GM08714 (cell line): ENCODE data around the gene SLC36A4.
"Not testable (repeated sequence)": the region's sequence is repeated elsewhere in the genome, so short reads cannot be mapped to it uniquely, and the experiment has no call there.

ENCODE experiments used
- H3K4me3 ChIP-seq: fragments of 200-500 bp; sonication (Bioruptor generic); 2 replicates; pipeline ENCODE4 v1.5.1; 2014; ENCODE audit warnings: mild to moderate bottlenecking, low read length, inconsistent platforms
- ZNF274 ChIP-seq: IDR thresholded peaks from 2 replicates; pipeline ENCODE4 v1.6.1; 2012; ENCODE audit warnings: mild to moderate bottlenecking, low read depth, low read length

Gene SLC36A4

DNA sequence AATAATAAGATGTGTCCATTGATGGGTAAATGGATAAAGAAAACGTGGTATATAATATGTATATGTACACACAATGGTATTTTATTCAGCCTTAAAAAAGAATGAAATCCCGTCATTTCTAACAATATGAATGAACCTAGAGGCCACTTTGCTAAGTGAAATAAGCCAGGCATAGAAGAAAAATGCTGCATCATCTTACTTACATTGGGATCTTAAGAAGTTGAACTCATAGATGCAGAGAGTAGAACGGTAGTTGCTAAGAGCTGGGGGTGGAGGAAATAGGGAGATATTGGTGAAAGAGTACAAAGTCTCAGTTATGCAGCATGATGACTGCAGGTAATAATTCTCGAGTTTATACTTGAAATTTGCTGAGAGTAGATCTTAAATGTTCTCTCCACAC lies 14.3 kb upstream of the SLC36A4 start:
- no peak for TF ChIP-seq ZNF274
- no peak overlapping the region for H3K4me3 ChIP-seq

DNA sequence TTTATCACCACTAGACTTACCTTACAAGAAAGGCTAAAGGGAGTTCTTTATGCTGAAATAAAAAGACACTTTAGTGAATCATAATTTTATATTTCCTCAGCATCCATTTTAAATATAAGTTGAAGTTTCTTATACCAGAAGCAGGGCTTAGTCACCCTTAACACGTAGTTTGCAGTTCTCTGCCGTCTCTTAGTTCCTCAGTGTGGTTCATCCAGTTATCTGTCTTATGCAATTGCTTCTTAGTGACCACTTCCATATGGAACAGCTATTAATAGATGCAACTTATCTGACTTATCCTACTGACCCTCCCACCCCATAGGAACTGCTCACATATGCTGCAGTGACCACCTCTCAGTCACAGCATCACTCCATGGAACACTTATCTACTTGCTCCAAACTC lies 11.7 kb upstream of the SLC36A4 start:
- no peak overlapping the region for H3K4me3 ChIP-seq
- TF ChIP-seq ZNF274, result no peak

DNA sequence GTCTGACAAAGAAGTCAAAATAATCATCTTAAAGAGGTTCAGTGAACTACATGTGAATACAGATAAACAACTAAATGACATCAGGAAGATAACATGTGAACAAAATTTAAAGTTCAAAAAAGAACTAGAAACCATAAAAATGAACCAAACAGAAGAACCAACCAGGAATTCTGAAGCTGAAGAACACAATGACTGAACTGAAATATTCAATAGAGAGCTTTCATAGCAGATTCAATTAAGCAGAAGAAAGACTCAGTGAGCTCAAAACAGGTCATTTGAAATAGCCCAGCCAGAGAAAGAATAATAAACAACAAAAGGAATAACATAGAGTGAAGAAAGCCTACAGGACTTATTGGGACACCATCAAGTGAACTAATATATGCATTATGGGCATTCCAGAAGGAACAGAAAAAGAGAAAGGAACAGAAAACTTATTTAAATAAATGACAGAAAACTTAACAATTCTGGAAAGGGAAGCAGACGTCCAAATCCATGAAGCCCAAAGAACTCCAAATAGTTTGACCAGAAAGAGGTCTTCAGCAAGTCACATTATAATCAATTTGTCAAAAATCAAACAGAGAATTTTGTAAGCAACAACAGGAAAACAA lies 11.0 kb upstream of the SLC36A4 start:
- no peak for TF ChIP-seq ZNF274

DNA sequence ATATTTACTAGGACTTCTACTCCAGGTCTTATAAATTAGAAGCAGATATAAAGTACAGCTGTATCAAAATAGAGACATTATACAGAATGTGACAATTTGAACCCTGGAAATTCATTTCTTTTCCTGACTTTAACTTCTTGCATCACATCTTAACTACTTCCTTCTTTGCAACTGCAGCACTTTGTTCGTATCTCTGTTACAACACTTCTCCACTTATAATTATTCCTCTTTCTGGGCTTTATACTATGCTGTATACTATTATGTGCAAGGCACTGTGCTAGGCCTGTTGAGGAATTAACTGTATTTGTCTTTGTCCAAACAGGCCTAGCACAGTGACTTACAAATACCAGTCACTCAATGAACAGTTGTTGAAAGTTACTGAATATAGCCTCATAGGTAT lies 1.8 kb upstream of the SLC36A4 start:
- H3K4me3 ChIP-seq, result no peak overlapping the region
- no peak for TF ChIP-seq ZNF274

More for the DNA sequence above, 11.0 kb upstream of the SLC36A4 start:
- no peak overlapping the region for H3K4me3 ChIP-seq

DNA sequence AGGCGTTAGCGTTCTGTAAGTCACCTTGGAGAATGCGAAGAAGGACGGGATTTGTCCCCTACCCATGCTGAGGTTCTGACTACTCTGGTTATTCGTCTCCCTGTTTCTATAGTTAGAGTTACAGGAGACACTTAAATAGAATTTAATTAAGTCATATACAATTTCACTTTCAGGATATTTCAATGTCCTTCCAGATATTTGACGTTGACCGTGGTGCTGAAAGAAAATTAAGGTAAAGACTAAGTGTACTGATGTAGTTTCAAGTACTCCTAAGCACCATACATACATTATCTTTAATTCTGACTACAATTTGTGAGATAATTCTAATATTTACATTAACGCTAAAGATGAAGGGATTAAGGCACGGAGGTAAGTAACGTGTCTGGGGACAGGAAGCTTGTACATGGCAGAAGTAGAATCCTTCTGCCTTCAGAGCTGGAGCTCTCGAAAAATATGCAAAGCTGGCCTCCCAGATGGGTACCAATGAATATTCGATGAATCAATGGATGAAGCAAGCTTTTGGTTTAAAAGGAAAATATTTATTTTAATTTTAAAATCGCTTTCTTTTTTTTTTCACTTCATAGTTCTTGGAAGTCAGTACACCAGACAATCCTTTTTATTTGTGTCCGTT lies 539 bp upstream of the SLC36A4 start:
- peak overlapping the region; percentile 98 for H3K4me3 ChIP-seq
- TF ChIP-seq ZNF274, result no peak

DNA sequence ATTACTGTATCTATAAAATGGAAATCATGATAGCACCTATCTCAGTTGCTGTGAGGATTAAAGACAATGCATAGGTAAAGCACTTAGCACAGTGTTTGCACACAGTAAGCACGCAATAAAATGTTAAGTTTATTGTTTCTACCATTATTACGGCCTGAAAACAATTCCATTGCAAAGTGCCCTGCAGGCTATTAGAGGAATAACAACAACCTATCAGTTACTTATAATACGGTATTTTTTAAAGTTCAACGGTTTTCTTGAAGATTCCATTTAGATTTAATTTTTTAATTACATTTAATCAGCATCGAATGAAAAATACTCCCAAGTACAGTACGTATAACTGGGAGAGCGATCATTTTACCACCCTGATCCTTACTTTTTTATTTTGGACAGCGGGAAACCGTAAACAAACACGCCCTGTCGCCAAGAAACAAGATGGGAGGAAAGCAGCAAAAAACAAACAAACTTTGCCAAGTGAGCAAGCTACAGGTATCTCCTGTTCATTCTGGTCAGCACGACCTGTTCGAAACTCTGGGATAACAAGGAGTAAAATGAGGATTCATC lies 893 bp downstream of the SLC36A4 start:
- H3K4me3 ChIP-seq, result peak overlapping the region; percentile 98
- no peak for TF ChIP-seq ZNF274

- H3K4me3 ChIP-seq, result no peak overlapping the region
- TF ChIP-seq ZNF274, result no peak
Observed at GRCh38 chr11:93194673-93195291, 3.0 kb downstream of the SLC36A4 start.

DNA sequence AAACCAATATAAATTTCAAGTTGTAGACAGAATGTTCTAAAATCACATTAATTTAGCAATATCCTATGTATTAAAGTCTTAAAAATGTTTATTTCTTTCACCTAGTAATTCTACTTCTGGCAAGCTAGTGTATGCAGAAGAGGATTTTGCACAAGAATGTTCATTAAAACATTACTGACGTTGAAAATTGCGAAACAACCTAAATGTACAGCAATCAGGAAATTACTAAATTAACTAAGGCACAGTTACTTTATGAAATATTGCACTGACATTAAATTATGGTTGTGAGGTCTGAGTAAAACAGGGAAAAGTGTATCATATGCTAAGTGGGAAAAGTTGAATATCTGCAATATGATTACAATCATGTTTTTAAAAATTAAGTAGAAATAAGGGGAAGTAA lies 4.1 kb downstream of the SLC36A4 start:
- no peak for TF ChIP-seq ZNF274
- no peak overlapping the region for H3K4me3 ChIP-seq

DNA sequence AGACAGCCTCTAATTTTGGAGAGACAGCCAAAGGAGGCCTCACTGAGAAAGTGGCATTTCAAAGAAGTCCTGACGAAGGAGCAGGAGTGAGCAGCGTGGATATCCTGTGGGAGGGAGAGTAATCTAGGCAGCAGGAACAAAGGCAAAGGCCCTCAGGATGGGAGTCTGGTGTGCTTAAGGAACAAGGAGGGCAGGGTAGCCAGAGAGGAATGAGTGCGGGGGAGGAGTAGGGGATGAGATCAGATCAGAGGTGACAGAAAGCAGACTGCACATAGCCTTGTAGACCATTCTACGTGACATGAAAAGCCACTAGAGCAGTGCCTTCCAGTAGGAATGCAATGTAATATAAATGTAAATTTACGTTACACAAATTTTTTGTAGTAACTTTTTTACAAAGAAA lies 5.6 kb downstream of the SLC36A4 start:
- no peak overlapping the region for H3K4me3 ChIP-seq
- TF ChIP-seq ZNF274, result no peak

DNA sequence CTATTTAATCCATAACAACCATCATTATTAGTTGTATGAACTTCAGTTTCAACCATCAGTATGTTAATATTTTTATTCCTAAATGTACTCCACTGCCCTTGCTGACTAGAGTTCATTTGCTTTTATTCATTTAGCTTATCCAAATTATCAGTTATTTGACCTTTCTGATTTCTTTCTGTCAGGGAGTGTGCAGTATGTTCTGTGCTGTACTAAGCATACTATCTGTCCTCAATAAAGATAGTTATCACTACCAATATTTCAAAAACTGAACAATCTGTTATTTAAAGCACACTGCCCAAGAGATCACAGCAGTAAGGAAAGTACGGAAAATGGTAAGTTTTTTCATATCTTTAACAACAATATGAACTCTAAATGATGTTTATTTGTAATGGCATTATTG lies 8.3 kb downstream of the SLC36A4 start:
- no peak for TF ChIP-seq ZNF274

GRCh38 chr11:93188726-93189125 lies 9.1 kb downstream of the SLC36A4 start:
- H3K4me3 ChIP-seq, result no peak overlapping the region
- TF ChIP-seq ZNF274, result no peak

More for the DNA sequence above, 8.3 kb downstream of the SLC36A4 start:
- no peak overlapping the region for H3K4me3 ChIP-seq

DNA sequence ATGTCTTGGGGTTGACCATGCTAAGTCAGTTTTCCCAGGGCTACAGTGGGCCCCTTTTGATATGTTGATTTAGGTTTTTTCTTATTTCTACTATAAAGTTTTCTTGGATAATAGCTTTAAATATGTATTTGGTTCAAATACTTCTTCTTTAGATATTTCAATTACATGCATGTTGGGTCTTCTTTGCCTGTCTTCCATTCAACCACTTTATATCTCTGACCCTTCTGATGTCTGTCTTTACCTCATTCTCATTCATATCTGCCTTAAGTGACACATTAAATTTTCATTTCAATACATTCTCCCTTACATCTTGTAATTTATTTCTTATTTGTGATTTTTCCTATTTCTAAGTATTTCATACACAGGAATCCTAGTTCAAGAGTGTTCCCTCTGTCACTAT lies 10.5 kb downstream of the SLC36A4 start:
- no peak overlapping the region for H3K4me3 ChIP-seq

DNA sequence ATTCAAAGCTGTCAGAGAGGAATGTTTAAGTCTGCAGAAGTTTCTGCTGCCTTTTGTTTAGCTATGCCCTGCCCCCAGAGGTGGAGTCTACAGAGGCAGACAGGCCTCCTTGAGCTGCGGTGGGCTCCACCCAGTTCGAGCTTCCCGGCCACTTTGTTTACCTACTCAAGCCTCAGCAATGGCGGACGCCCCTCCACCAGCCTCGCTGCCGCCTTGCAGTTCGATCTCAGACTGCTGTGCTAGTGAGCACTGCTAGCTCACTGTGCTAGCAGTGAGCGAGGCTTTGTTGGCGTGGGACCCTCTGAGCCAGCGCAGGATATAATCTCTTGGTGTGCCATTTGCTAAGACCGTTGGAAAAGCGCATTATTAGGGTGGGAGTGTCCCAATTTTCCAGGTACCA lies 19.9 kb downstream of the SLC36A4 start:
- not testable (repeated sequence) for H3K4me3 ChIP-seq

More for the DNA sequence above, 10.5 kb downstream of the SLC36A4 start:
- TF ChIP-seq ZNF274, result no peak

GRCh38 chr11:93169950-93170561 lies 27.7 kb downstream of the SLC36A4 start:
- no peak for TF ChIP-seq ZNF274
- no peak overlapping the region for H3K4me3 ChIP-seq

DNA sequence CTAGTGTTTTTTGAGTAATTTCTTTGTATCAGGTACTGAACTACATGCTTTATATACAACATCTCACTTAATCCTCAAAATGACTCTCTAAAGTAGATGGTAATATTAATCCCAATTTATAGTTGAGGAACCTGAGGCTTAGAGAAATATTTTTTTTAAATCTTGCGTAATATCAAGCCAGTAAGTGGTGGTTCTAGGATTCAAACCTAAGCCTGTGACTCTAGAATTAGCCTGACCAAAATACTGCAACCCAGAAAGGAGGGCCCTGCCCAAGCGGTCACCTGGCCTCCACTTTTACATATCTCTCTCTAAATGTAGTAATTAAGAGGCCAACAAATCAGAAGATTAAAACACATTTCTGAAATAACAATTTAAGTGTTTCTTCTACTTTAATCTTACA lies 28.6 kb downstream of the SLC36A4 start:
- TF ChIP-seq ZNF274, result no peak
- H3K4me3 ChIP-seq, result no peak overlapping the region

DNA sequence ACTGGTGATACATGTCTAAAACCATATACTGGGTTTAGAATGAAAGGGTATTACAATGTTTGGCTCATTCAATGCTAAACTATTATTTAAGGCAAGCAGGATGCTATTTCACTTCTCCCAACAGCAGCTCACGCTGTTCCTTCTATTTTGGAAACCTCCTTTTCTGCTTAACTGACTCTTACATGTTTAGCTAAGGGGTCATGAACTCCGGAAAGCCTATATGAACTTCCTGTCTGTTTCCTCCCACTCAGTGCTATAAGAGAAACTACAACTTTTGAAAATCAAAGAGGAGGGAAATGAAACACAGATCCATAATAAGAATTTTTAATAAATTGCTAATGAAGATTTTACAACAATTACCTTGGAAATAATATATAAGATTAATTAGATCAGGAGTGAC lies 30.9 kb downstream of the SLC36A4 start:
- no peak overlapping the region for H3K4me3 ChIP-seq

More for the DNA sequence above, 30.9 kb downstream of the SLC36A4 start:
- TF ChIP-seq ZNF274, result no peak
